GM15510 (cell line): ENCODE data around the gene GHRH.

Experiments
- POLR2A ChIP-seq: IDR thresholded peaks from 3 replicates; pipeline ENCODE4 v1.6.1; 2011; ENCODE audit warnings: borderline replicate concordance; ENCODE audit not compliant: insufficient read length; ENCODE audit errors: extremely low read depth

Gene GHRH

GRCh38 chr20:37240337-37241067 is 21.1 kb downstream of the GHRH start:
- TF ChIP-seq POLR2A, result no peak

DNA sequence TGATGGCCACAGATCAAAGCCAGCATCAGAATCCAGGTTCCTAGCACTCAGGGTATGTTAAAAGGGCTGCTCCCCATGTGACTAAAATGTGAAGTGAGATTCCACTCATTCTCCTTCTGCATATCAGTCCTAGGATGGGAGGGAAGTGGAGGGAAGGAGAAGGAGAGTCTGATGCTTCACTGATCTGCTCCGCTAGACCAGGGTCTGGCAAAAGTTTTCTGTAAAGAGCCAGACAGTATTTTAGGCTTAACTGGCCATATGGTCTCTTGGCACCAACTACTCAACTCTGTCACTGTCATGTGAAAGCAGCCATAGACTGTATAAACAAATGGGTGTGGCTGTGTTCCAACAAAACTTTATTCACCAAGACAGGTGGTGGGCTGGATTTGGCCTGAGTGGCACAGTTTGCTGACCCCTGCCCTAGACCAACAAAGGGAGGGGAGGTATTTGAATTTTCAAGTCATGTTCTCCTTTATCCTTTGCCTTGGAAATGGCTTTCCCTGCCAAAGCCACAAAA is 22.6 kb downstream of the GHRH start:
- TF ChIP-seq POLR2A, result no peak

- no peak for TF ChIP-seq POLR2A
These were observed 23.2 kb downstream of the GHRH start for GRCh38 chr20:37238426-37238825.

GRCh38 chr20:37237656-37238055 is 24.0 kb downstream of the GHRH start:
- TF ChIP-seq POLR2A, result no peak

- TF ChIP-seq POLR2A, result no peak
These were observed 25.2 kb downstream of the GHRH start for GRCh38 chr20:37236462-37236861.

GRCh38 chr20:37235065-37235464 is 26.5 kb downstream of the GHRH start:
- TF ChIP-seq POLR2A, result no peak

- TF ChIP-seq POLR2A, result no peak
These were observed 27.4 kb downstream of the GHRH start for GRCh38 chr20:37234254-37234581.

DNA sequence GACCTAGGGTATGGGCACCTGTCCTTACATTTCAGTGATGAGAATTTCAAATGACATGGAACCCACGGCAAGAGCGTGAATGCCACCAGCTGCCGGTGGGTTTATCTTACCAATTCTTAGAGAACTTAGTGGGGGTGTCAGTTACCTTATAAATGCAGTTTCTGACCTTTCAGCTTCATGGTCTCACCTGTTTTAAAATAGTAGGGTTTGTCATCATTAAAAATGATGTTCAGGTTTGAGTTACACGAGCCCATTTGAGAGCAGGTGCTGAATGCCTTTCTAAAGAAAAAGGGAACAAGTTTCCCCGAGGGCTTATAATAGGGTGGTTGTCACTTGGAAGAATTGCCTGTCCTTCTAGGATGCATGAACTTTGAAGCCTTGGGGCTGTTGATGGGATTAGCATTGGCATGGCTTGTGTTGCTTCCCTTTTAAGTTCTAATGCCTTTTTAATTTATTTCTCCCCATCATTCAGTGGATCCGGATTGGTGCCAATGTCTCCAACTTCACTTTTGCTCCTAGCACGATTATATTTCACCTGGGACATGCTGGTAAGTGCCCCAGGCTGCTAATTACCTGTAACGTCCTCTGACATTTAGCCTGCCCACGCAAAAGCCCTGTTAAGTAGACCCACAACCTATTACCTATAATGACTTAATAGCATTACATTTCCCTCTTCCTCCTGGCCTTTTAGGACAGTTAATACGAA is 27.9 kb downstream of the GHRH start:
- no peak for TF ChIP-seq POLR2A

- TF ChIP-seq POLR2A, result no peak
These were observed 29.5 kb downstream of the GHRH start for GRCh38 chr20:37231947-37232630.

- no peak for TF ChIP-seq POLR2A
These were observed 31.4 kb downstream of the GHRH start for GRCh38 chr20:37230200-37230599.

DNA sequence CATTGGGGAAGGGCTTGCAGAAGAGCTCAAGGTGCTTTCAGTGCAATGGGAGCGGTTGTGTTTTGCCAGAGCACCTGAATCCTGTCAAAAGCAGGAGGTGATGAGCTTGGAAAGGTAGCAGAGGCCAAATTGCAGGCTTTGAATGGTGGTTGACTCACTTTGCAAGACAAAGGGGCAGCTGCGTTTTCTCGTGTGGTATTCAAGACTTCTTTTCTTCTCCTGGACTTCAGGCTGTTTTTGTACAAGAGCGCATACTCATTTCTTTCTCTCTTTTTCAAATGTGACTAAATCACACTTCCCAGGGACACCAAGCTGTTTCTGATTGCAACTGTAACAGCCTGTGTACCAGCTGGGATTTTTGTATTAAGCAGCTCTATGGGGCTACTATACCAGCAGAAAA is 32.3 kb downstream of the GHRH start:
- TF ChIP-seq POLR2A, result no peak

DNA sequence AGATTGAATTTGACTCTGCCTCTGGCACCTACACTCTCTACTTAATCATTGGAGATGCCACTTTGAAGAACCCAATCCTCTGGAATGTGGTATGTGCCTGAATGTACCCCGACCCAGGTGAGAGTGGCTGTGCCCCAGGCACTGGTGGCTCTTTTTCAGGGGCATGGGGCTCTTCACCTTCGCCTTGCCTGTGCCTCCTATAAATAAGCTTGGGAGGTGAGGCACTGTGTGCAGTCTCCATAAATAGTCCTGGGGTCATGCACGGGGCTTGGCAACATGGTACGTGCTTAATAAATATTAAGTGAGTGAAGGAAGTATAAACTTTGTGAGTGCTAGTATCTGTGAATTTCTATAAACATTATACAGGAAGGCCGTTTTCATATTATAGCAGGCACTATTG is 33.0 kb downstream of the GHRH start:
- no peak for TF ChIP-seq POLR2A

GRCh38 chr20:37228082-37228481 is 33.5 kb downstream of the GHRH start:
- no peak for TF ChIP-seq POLR2A

DNA sequence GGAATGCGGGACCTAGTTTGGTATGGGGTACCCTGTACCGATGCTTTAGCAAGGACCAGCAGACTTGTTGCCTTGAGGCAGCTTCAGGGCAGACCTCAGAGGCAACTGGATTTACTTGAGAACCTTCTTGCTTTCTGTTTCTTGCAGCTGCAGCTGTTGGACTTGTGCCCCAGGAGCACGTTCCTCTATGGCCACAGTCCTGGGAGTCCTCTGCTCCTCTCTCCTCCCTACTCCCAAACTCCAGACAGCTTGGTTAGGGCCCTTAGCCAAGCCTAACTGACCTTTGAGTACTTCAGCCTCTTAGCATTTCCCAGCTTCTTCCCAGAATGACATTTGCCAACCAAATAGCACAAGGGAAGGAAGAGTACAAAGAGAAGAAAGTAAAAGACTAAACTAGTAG is 34.7 kb downstream of the GHRH start:
- no peak for TF ChIP-seq POLR2A

- TF ChIP-seq POLR2A, result no peak
These were observed 36.5 kb downstream of the GHRH start for GRCh38 chr20:37225146-37225545.

DNA sequence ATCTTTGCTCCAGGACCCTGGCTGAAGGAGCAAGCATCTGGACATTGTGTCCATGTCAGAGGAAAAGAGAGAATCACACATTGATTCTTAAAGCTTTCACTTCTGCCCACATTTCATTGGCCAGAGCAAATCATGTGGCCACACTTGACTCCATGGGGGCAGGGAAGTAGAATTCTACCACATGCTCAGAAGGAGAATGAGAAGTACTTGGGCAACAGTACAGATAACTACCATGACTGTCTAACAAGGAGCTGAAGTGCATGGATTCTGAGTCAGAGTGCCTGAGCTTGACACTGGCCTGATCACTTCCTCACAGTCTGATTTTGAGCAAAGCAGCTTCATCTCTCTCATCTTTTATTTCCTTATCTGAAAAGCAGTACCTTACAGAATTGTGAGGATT is 38.6 kb downstream of the GHRH start:
- no peak for TF ChIP-seq POLR2A

DNA sequence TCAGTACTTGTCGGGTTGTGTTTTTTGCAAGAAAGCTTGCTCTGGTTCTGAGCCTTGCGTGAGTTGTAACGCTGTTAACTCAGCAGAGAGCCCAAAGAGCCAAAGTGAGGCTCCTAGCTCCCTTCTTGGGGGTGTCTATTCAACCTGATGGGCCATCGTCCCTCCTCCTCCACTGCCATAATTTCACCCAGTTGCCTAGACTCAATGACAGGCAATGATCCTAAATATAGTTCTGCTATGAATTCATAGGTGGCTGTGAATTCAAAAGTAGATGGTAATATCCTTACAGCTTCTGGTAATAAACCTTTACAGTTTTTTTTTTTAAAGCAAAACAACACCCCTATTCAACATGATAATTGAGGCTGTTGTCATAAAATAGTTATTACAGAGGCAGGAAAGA is 39.5 kb downstream of the GHRH start:
- TF ChIP-seq POLR2A, result no peak

DNA sequence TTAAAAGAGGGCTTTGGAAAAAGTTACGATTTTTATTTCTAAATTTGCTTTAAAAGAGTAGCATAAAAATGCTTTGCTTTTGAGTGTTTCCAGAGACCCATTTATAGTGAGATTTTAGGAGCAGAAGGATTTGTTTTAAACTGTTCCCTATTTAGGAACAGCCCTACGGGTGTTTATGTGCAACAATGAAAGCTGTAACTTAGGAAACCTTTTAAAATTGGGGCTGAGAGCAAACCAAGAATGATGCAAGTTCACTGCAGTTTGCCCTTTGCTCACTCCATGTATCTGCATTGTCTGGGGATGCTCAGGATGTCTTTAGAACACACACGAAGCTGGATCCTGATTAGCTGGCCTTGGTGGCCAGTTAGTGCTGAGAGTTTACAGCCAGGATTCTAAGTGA is 40.9 kb downstream of the GHRH start:
- no peak for TF ChIP-seq POLR2A
